Inflammatory macrophage treated with lipopolysaccharide for 1 hour (primary cell): Measurements from ENCODE around the gene SV2B.

Experiments
- DNase-seq, 2 donors: peaks; one replicate each; pipeline ENCODE4 v3.0.0-alpha.2; 2020 to 2022

The SV2B gene

DNA sequence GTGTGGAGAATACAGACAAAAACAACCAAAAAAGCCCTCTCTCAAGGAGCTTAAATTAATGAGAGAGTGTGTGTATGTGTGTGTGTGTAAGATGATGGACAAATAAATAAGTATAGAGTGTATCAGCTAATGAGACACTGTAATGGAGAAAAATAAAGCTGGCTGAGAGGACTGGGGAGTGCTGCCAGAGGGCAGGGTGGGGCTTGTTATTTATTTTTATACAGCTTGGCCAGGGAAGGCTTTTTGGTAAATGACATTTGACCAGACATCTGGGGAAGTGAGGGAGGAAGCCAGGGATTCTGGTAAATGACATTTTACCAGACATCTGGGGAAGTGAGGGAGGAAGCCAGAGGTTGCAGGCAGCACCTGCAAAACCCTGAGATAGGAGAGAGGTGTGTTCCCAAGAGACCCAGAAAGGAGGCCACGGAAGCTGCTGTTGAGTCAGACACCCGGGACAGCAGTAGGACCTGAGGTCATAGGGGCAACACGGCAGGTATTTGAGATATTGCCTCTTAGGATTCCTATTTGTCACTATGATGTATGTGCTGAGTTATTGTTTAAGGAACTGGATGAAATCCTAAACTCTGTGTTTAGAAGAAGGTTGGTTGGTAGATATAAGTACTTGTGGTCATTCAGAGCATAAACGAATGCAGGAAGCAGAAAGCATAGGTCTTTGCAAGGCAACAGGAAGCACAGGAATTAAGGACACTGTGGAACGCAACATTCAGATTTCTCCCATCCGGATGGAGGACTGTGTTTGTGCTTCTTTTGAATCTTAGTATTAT, 2.7 kb downstream of the SV2B start:
- no peak for DNase-seq

DNA sequence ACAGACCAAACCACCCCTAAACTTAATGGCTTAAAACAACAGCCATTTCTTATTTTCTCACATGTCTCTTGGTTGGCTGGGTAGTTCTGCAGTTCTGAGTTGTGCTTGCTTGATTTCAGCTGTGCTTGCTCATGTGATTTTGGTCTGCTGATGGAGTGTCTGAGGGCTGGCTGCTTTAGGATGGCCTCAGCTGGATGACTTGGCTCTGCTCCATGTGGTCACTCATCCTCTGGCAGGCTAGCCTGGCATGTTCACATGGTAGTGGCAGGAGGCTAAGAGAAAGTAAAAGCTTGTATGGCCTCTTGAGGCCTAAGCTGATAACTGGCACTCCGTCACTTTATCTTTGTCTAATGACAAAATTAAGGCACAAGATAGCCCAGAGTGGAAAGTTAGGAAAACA, 4.1 kb downstream of the SV2B start:
- no peak for DNase-seq

GRCh38 chr15:91108421-91108820, 8.4 kb downstream of the SV2B start:
- no peak for DNase-seq

GRCh38 chr15:91109885-91110284, 9.8 kb downstream of the SV2B start:
- no peak for DNase-seq

DNA sequence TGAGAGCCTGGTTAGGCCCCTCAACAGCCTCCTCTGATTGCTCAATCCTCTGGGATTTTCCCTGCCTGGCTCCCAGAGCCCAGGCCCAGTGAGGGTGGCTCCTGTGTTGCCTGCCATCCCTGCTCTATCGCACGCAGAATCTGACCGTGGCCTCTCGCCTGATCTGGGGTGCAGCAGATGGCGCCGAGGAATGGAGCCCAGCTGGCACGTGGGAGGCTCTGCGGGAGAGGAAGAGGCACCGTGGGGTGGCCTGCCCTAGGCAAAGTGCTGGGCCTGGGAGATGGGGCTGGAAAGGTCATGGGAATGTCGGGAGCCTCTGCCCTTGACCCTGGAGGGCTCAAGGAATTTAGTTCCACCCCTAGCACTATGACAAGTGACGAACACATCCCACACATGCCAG, 10.3 kb downstream of the SV2B start:
- DNase-seq, result no peak

DNA sequence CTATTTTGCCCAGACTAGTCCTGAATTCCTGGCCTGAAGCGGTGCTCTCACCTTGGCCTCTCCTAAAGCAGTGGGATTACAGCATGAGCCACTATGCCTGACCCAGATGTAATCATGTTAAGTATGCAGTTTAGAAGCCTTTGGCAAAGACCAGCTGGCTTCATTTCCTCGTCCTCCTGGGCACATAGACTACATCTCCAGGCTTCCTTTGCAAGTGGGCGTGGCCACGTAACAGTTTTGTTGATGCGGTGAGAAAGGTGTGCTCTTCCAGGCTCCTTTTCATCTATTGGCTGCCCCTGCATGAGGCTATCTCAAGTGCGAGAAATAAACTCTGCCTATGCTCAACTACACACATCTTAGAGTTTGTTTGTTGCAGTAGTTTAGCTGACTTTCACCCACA, 13.0 kb downstream of the SV2B start:
- DNase-seq, result no peak

DNA sequence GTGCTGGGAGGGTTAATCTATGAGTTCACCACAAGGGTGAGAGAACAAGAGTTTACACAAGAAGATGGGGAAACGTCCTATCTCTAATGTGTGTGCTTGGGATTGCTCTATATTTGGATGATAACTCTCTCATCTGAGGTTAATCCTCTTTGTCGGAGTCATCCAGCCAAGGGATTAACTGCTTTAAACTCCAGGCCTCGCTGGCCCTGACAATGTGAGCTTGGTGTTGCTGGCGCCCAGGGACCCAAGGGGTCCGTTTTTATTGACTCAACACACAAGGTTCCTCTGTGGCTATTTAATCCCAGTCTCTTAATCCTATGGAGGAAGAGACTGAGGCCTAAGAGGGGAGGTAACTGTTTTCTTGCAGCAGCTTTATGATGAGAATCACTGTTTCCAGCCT, 14.2 kb downstream of the SV2B start:
- DNase-seq, result no peak

- DNase-seq, result peak; percentile 49 to 62
These were observed 16.3 kb downstream of the SV2B start for GRCh38 chr15:91116113-91117067.

DNA sequence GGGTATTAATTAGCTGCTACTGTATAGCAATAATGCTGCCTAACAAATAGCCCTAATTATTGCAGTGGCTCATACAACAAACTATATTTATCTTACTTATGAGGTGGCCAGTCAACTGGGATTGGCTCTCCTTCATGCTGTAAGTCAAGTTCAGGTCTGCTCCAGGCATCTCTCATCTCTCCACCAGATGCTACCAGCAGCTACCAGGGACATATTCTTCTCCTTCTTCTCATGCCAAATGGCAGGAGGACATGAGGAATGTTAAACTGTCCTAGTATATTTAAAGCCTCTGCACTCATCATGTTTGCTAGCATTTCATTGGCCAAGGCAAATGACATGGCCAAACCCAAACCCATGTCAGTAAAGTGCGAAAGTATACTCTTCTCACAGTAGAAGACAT, 17.3 kb downstream of the SV2B start:
- DNase-seq, result no peak

- DNase-seq, result no peak
These were observed 18.9 kb downstream of the SV2B start for GRCh38 chr15:91118817-91119590.

- no peak for DNase-seq
These were observed 22.2 kb downstream of the SV2B start for GRCh38 chr15:91122296-91122695.

GRCh38 chr15:91124132-91124531, 24.1 kb downstream of the SV2B start:
- no peak for DNase-seq

- DNase-seq, result no peak
These were observed 25.1 kb downstream of the SV2B start for GRCh38 chr15:91125162-91125561.

GRCh38 chr15:91126080-91126479, 26.0 kb downstream of the SV2B start:
- no peak for DNase-seq

- no peak for DNase-seq
These were observed 27.3 kb downstream of the SV2B start for GRCh38 chr15:91127236-91127955.

DNA sequence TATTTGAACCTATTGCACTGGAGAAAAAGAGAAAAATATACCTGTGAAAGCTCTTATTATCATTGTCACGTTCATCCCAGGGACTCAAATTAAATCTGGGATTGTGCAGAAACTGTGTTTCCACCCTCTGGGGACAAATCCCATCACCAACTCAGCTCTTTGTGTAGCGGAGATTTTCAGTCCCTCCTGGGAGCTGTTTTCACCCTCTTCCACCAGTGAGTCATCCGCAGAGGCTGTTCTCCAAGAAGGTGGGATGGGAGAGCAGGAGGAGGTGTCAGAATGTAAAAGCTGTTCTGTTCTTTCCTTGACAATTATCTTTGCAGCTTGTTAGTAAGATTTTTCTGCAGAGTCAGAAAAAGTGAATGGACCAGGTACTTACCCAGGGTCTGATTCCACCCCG, 28.0 kb downstream of the SV2B start:
- DNase-seq, result no peak

GRCh38 chr15:91129436-91129835, 29.4 kb downstream of the SV2B start:
- no peak for DNase-seq

GRCh38 chr15:91132079-91132478, 32.0 kb downstream of the SV2B start:
- no peak for DNase-seq

DNA sequence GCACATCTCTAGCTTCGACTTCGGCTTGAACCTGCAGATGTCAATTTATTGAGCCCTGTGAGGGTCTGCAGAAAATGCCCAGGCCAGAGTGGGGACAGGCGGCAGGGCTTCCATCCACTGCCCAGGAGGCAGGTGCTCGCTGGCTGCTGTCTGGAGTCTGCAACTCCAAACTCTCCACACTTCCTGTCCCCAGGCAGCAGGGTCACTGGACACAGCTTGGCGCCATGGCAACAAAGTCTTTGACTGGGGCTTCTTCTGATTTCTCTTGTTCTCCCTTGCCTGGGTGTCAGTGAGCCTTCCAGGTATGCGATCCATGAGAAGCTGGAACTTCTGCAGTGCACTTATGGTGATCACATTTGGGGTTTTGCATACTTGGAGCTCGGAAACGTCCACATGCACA, 33.5 kb downstream of the SV2B start:
- no peak for DNase-seq

DNA sequence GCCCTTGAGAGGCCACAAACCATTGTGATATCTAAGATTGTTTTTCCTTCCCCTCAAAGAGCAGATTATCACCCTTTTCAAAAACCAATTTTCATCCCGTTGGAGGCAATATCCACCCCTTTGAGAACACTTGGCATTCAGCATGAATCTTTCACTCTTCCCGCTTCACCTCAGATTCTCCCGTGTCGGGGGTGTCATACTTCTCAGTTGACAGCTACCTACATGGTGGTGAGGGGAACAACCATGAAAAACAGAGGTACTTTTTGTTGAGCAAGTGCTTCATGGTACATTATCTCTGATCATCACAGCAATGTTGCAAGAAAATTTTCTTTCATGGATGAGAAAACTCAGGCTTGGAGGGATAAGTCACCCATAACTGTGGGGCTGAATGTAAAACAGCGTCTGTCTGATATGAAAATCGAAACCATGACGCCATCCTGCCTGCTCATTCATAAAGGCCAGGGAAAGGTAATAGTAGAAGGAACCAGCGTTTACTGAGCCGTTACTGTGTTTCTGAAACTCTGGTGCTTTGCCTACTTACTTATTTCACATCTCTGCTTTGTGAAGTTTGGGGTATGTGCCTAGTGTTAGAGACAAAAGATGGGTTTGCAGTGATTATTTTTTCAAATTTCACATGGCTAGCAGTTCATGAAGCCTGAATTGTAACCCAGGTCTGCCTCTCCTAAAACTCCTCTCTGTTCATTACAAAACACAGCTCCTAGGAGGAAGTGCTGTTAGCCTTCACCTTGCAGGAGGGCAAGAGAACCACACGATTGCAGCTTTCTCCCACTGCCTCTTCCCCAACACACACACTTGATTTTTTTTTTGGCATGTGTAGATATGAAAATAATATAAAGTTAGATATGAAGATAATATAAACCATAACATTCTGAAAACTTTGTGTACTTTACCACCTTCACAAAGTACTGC, 35.4 kb downstream of the SV2B start:
- DNase-seq, result no peak

GRCh38 chr15:91136386-91136923, 36.4 kb downstream of the SV2B start:
- DNase-seq, result no peak
